ENCODE results near the gene TESK2.

The TESK2 gene

DNA sequence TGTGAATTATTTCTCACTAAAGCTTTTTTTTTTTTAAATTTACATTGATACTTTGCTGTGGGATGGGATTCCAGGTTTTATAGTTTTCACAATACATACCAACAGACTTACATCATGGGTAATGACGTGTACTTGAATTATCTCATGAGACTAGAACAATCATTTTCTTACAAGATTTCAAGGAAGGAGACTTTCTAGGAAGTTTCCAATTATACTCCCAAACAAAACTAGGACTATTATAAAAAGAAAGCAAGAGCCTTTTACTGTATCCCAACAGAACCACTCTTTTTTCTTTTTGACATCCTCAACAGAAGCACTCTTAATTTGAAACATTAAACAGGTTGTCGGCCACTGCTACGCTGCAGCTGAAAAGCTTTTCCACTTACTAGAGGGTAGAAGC is 48.7 kb downstream of the TESK2 start:
- whole genome bisulfite sequencing, 2 donors (ENCODE audit: extremely low coverage in 2 of 2, insufficient read length in 2 of 2, insufficient replicate concordance in 1 of 2) = no CpG with 5 or more reads among the region's 3 CpGs
- H3K4me3 ChIP-seq (ENCODE audit: low read length in 2 of 2) = no peak overlapping the region

DNA sequence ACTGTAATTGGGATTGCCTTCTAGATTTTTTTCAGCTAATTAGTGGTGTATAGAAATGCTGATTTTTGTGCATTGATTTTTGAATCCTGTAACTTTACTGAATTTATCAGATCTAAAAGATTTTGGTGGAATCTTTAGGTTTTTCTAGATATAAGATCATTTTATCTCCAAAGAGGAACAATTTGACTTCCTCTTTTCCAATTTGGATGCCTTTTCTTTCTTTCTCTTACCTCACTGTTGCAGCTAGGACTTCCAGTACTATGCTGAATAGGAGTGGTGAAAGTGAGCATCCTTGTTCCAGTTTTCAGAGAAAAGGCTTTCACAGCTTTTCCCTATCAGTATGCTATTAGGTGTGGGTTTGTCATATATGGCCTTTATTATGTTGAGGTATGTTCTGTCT is 53.6 kb downstream of the TESK2 start:
- no peak overlapping the region for H3K4me3 ChIP-seq (ENCODE audit: low read length in 2 of 2)
- H3K23ac ChIP-seq (ENCODE audit: low read depth, low read length, poor library complexity) = no peak overlapping the region
- no peak overlapping the region for H4K91ac ChIP-seq (ENCODE audit: low read depth, low read length, poor library complexity)
- H2BK5ac ChIP-seq (ENCODE audit: low read length) = no peak overlapping the region
- H4K8ac ChIP-seq (ENCODE audit: low read depth, low read length) = no peak overlapping the region
- H3K9ac ChIP-seq (ENCODE audit: low read depth, low read length, poor library complexity) = no peak overlapping the region
- no peaks in the 10 kb centered on the region for H3K4me1 ChIP-seq (ENCODE audit: control insufficient read depth in 2 of 2, insufficient read depth in 1 of 2, low read depth in 1 of 2, low read length in 2 of 2)
- no peak overlapping the region for H2AFZ ChIP-seq (ENCODE audit: low read length)
- H3K27ac ChIP-seq (replicated peaks; ENCODE audit: low read length) = no peak overlapping the region
- no peak overlapping the region for H3K14ac ChIP-seq (ENCODE audit: low read length)
- H3K79me1 ChIP-seq (ENCODE audit: low read depth, low read length) = no peaks in the 10 kb centered on the region
- no peak overlapping the region for H2AK5ac ChIP-seq (ENCODE audit: low read depth, low read length)
- H3K27me3 ChIP-seq (ENCODE audit: control insufficient read depth in 3 of 3, insufficient read depth in 3 of 3, low read depth in 1 of 3, low read length in 3 of 3) = peaks cover 0 to 3% (median 0%) of the 10 kb centered on the region in 3 experiments
- H3K18ac ChIP-seq (ENCODE audit: low read length) = no peak overlapping the region
- H2BK15ac ChIP-seq (ENCODE audit: low read length) = no peak overlapping the region
- H3K4me2 ChIP-seq (ENCODE audit: insufficient read depth, low read length, poor library complexity, severe bottlenecking) = no peak overlapping the region
- no peaks in the 10 kb centered on the region for H3K9me3 ChIP-seq (replicated peaks in 1 of 2; ENCODE audit: control insufficient read depth in 2 of 2, insufficient read depth in 1 of 2, low read depth in 1 of 2, low read length in 2 of 2)
- H2BK120ac ChIP-seq (ENCODE audit: low read depth, low read length) = no peak overlapping the region
- DNase-seq (ENCODE audit: low spot score) = no peak
- H3K36me3 ChIP-seq (replicated peaks in 1 of 2; ENCODE audit: control insufficient read depth in 2 of 2, insufficient read depth in 2 of 2, low read length in 2 of 2) = no peaks in the 10 kb centered on the region
- no peak overlapping the region for H3K4ac ChIP-seq (ENCODE audit: low read length)
- no peak overlapping the region for H2BK12ac ChIP-seq (ENCODE audit: low read length)

More for the DNA sequence above, 48.7 kb downstream of the TESK2 start:
- H4K91ac ChIP-seq (ENCODE audit: low read depth, low read length, poor library complexity) = no peak overlapping the region
- H4K8ac ChIP-seq (ENCODE audit: low read depth, low read length) = no peak overlapping the region
- no peaks in the 10 kb centered on the region for H3K9me3 ChIP-seq (replicated peaks in 1 of 2; ENCODE audit: control insufficient read depth in 2 of 2, insufficient read depth in 1 of 2, low read depth in 1 of 2, low read length in 2 of 2)
- H2AK5ac ChIP-seq (ENCODE audit: low read depth, low read length) = no peak overlapping the region
- peaks cover 0 to 10% (median 0%) of the 10 kb centered on the region in 3 experiments for H3K27me3 ChIP-seq (ENCODE audit: control insufficient read depth in 3 of 3, insufficient read depth in 3 of 3, low read depth in 1 of 3, low read length in 3 of 3)
- no peak overlapping the region for H2BK120ac ChIP-seq (ENCODE audit: low read depth, low read length)
- no peak overlapping the region for H3K27ac ChIP-seq (replicated peaks; ENCODE audit: low read length)
- no peak overlapping the region for H2AFZ ChIP-seq (ENCODE audit: low read length)
- H3K36me3 ChIP-seq (replicated peaks in 1 of 2; ENCODE audit: control insufficient read depth in 2 of 2, insufficient read depth in 2 of 2, low read length in 2 of 2) = no peaks in the 10 kb centered on the region
- no peak overlapping the region for H3K9ac ChIP-seq (ENCODE audit: low read depth, low read length, poor library complexity)
- H3K79me1 ChIP-seq (ENCODE audit: low read depth, low read length) = no peaks in the 10 kb centered on the region
- DNase-seq (ENCODE audit: low spot score) = no peak
- no peak overlapping the region for H3K23ac ChIP-seq (ENCODE audit: low read depth, low read length, poor library complexity)
- no peak overlapping the region for H3K18ac ChIP-seq (ENCODE audit: low read length)
- no peaks in the 10 kb centered on the region for H3K4me1 ChIP-seq (ENCODE audit: control insufficient read depth in 2 of 2, insufficient read depth in 1 of 2, low read depth in 1 of 2, low read length in 2 of 2)
- H2BK15ac ChIP-seq (ENCODE audit: low read length) = no peak overlapping the region
- no peak overlapping the region for H3K4ac ChIP-seq (ENCODE audit: low read length)
- no peak overlapping the region for H2BK12ac ChIP-seq (ENCODE audit: low read length)
- H3K4me2 ChIP-seq (ENCODE audit: insufficient read depth, low read length, poor library complexity, severe bottlenecking) = no peak overlapping the region
- no peak overlapping the region for H2BK5ac ChIP-seq (ENCODE audit: low read length)
- H3K14ac ChIP-seq (ENCODE audit: low read length) = no peak overlapping the region

GRCh38 chr1:45430490-45430889 is 60.5 kb downstream of the TESK2 start:
- H4K8ac ChIP-seq (ENCODE audit: low read depth, low read length) = no peak overlapping the region
- H2AFZ ChIP-seq (ENCODE audit: low read length) = no peak overlapping the region
- no peak overlapping the region for H3K27ac ChIP-seq (replicated peaks; ENCODE audit: low read length)
- no peaks in the 10 kb centered on the region for H3K79me1 ChIP-seq (ENCODE audit: low read depth, low read length)
- H3K4me2 ChIP-seq (ENCODE audit: insufficient read depth, low read length, poor library complexity, severe bottlenecking) = no peak overlapping the region
- H2BK15ac ChIP-seq (ENCODE audit: low read length) = no peak overlapping the region
- DNase-seq (ENCODE audit: low spot score) = no peak
- no peak overlapping the region for H4K91ac ChIP-seq (ENCODE audit: low read depth, low read length, poor library complexity)
- H2BK12ac ChIP-seq (ENCODE audit: low read length) = no peak overlapping the region
- no peak overlapping the region for H3K14ac ChIP-seq (ENCODE audit: low read length)
- H3K4me3 ChIP-seq (ENCODE audit: low read length in 2 of 2) = no peak overlapping the region
- H2BK120ac ChIP-seq (ENCODE audit: low read depth, low read length) = no peak overlapping the region
- H2BK5ac ChIP-seq (ENCODE audit: low read length) = no peak overlapping the region
- H3K36me3 ChIP-seq (replicated peaks in 1 of 2; ENCODE audit: control insufficient read depth in 2 of 2, insufficient read depth in 2 of 2, low read length in 2 of 2) = no peaks in the 10 kb centered on the region
- H2AK5ac ChIP-seq (ENCODE audit: low read depth, low read length) = no peak overlapping the region
- no CpG with 5 or more reads among the region's 5 CpGs for WGBS, 2 donors (ENCODE audit: extremely low coverage in 2 of 2, insufficient read length in 2 of 2, insufficient replicate concordance in 1 of 2)
- no peak overlapping the region for H3K18ac ChIP-seq (ENCODE audit: low read length)
- no peaks in the 10 kb centered on the region for H3K27me3 ChIP-seq (ENCODE audit: control insufficient read depth in 3 of 3, insufficient read depth in 3 of 3, low read depth in 1 of 3, low read length in 3 of 3)
- no peak overlapping the region for H3K23ac ChIP-seq (ENCODE audit: low read depth, low read length, poor library complexity)
- H3K4ac ChIP-seq (ENCODE audit: low read length) = no peak overlapping the region
- no peaks in the 10 kb centered on the region for H3K9me3 ChIP-seq (replicated peaks in 1 of 2; ENCODE audit: control insufficient read depth in 2 of 2, insufficient read depth in 1 of 2, low read depth in 1 of 2, low read length in 2 of 2)
- H3K4me1 ChIP-seq (ENCODE audit: control insufficient read depth in 2 of 2, insufficient read depth in 1 of 2, low read depth in 1 of 2, low read length in 2 of 2) = no peaks in the 10 kb centered on the region
- H3K9ac ChIP-seq (ENCODE audit: low read depth, low read length, poor library complexity) = no peak overlapping the region

DNA sequence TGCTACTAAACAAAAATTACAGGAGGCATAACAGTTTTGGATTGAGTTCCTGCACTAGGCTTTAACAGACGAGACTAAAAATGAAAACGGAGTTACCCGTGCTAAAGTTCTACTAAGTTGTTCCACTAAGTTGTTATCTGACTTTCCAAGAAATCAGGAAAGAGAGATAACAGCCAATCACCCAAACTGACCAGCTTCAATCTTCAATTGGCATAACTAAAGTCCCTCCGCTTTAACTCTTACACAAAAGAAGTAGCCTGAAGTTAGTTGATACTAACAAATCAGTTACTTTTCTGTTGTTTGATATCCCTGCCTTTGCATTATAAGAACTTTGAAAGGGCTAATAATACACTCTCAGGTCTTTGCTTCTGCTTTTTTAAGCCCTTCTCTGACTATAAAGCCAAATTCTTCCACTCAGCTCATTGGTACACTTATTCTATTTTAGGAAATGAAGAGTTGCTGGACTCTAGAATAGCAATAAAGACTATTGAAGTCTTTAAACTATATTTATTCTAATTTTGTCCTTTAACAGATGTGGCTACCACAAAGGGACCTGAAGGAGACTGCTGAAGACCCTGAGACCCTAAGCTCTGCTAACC is 61.3 kb downstream of the TESK2 start:
- no peak overlapping the region for H3K27ac ChIP-seq (replicated peaks; ENCODE audit: low read length)
- H3K9me3 ChIP-seq (replicated peaks in 1 of 2; ENCODE audit: control insufficient read depth in 2 of 2, insufficient read depth in 1 of 2, low read depth in 1 of 2, low read length in 2 of 2) = no peaks in the 10 kb centered on the region
- H3K4ac ChIP-seq (ENCODE audit: low read length) = no peak overlapping the region
- no peak overlapping the region for H3K18ac ChIP-seq (ENCODE audit: low read length)
- H4K8ac ChIP-seq (ENCODE audit: low read depth, low read length) = no peak overlapping the region
- no peak overlapping the region for H4K91ac ChIP-seq (ENCODE audit: low read depth, low read length, poor library complexity)
- H3K36me3 ChIP-seq (replicated peaks in 1 of 2; ENCODE audit: control insufficient read depth in 2 of 2, insufficient read depth in 2 of 2, low read length in 2 of 2) = no peaks in the 10 kb centered on the region
- H3K27me3 ChIP-seq (ENCODE audit: control insufficient read depth in 3 of 3, insufficient read depth in 3 of 3, low read depth in 1 of 3, low read length in 3 of 3) = peaks cover 0 to 2% (median 0%) of the 10 kb centered on the region in 3 experiments
- H2BK120ac ChIP-seq (ENCODE audit: low read depth, low read length) = no peak overlapping the region
- H2BK12ac ChIP-seq (ENCODE audit: low read length) = no peak overlapping the region
- no peak overlapping the region for H2AK5ac ChIP-seq (ENCODE audit: low read depth, low read length)
- DNase-seq (ENCODE audit: low spot score) = no peak
- H3K4me1 ChIP-seq (ENCODE audit: control insufficient read depth in 2 of 2, insufficient read depth in 1 of 2, low read depth in 1 of 2, low read length in 2 of 2) = no peaks in the 10 kb centered on the region
- H2BK15ac ChIP-seq (ENCODE audit: low read length) = no peak overlapping the region
- WGBS, 2 donors (ENCODE audit: extremely low coverage in 2 of 2, insufficient read length in 2 of 2, insufficient replicate concordance in 1 of 2) = no CpG with 5 or more reads among the region's 4 CpGs
- no peak overlapping the region for H3K23ac ChIP-seq (ENCODE audit: low read depth, low read length, poor library complexity)
- H3K79me1 ChIP-seq (ENCODE audit: low read depth, low read length) = no peaks in the 10 kb centered on the region
- no peak overlapping the region for H2AFZ ChIP-seq (ENCODE audit: low read length)
- no peak overlapping the region for H3K14ac ChIP-seq (ENCODE audit: low read length)
- no peak overlapping the region for H3K4me3 ChIP-seq (ENCODE audit: low read length in 2 of 2)
- H2BK5ac ChIP-seq (ENCODE audit: low read length) = no peak overlapping the region
- H3K4me2 ChIP-seq (ENCODE audit: insufficient read depth, low read length, poor library complexity, severe bottlenecking) = no peak overlapping the region
- H3K9ac ChIP-seq (ENCODE audit: low read depth, low read length, poor library complexity) = no peak overlapping the region

Data from neuronal stem cell (in vitro differentiated cells).